MM.1S (cell line): ENCODE data around the gene RREB1.

Source experiments
- DNase-seq: peaks from one replicate; pipeline ENCODE4 v3.0.0-alpha.2; 2015
- H2AFZ ChIP-seq: fragments of 300-600 bp; sonication (generic); 2 replicates; pipeline ENCODE4 v1.6.0; 2016; ENCODE audit warnings: antibody characterized with exemption, low read length
- H3F3A ChIP-seq: fragments of 300-600 bp; sonication (generic); 2 replicates; pipeline ENCODE4 v1.6.1; 2016; ENCODE audit warnings: mild to moderate bottlenecking, antibody characterized with exemption, low read length, moderate library complexity, mixed read lengths; ENCODE audit not compliant: insufficient read depth
- H3K27ac ChIP-seq: fragments of 300-600 bp; sonication (generic); 2 replicates; pipeline ENCODE4 v1.5.1; 2016; ENCODE audit warnings: mild to moderate bottlenecking, low read length
- H3K27me3 ChIP-seq: fragments of 300-600 bp; sonication (generic); replicated peaks from 2 replicates; pipeline ENCODE4 v1.6.0; 2016; ENCODE audit warnings: low read length; ENCODE audit not compliant: insufficient read depth
- H3K36me3 ChIP-seq: fragments of 300-600 bp; sonication (generic); replicated peaks from 2 replicates; pipeline ENCODE4 v1.6.1; 2016; ENCODE audit warnings: mild to moderate bottlenecking, low read length, mixed read lengths; ENCODE audit not compliant: insufficient read depth
- H3K4me1 ChIP-seq: fragments of 300-600 bp; sonication (generic); 2 replicates; pipeline ENCODE4 v1.6.1; 2016; ENCODE audit warnings: low read length, mixed read lengths
- H3K4me2 ChIP-seq: fragments of 300-600 bp; sonication (generic); 2 replicates; pipeline ENCODE4 v1.6.0; 2016; ENCODE audit warnings: low read depth, low read length
- H3K4me3 ChIP-seq: fragments of 300-600 bp; sonication (generic); 2 replicates; pipeline ENCODE4 v1.5.1; 2016; ENCODE audit warnings: low read length, mixed read lengths
- H3K79me2 ChIP-seq: fragments of 300-600 bp; sonication (generic); 2 replicates; pipeline ENCODE4 v1.6.1; 2016; ENCODE audit warnings: mixed run types, low read length, mixed read lengths
- H3K9ac ChIP-seq: fragments of 300-600 bp; sonication (generic); 2 replicates; pipeline ENCODE4 v1.6.1; 2016; ENCODE audit warnings: low read length, mixed read lengths
- H3K9me2 ChIP-seq: fragments of 300-600 bp; sonication (generic); replicated peaks from 2 replicates; pipeline ENCODE4 v1.6.1; 2016; ENCODE audit warnings: mild to moderate bottlenecking, low read length, mixed read lengths; ENCODE audit not compliant: insufficient read depth
- H3K9me3 ChIP-seq: fragments of 300-600 bp; sonication (generic); replicated peaks from 2 replicates; pipeline ENCODE4 v1.6.1; 2016; ENCODE audit warnings: mild to moderate bottlenecking, low read length, mixed read lengths; ENCODE audit not compliant: insufficient read depth
- H4K20me1 ChIP-seq: fragments of 300-600 bp; sonication (generic); 2 replicates; pipeline ENCODE4 v1.6.1; 2016; ENCODE audit warnings: mild to moderate bottlenecking, low read length, moderate library complexity, mixed read lengths; ENCODE audit not compliant: insufficient read depth
- EZH2 ChIP-seq: fragments of 300-600 bp; sonication (generic); optimal IDR thresholded peaks from 2 replicates; pipeline ENCODE3; 2017; ENCODE audit warnings: low read depth, mild to moderate bottlenecking, antibody characterized with exemption, low read length, mixed read lengths
- EZH2phosphoT487 ChIP-seq: fragments of 300-600 bp; sonication (generic); IDR thresholded peaks from 2 replicates; pipeline ENCODE4 v1.6.1; 2018; ENCODE audit warnings: antibody characterized with exemption, low read length
- TF ChIP-seq, protein P1 (sequence below): fragments of 300-600 bp; sonication (generic); IDR thresholded peaks from 2 replicates; pipeline ENCODE4 v1.5.1; 2016; ENCODE audit warnings: antibody characterized with exemption, low read length, mixed read lengths

Gene RREB1

DNA sequence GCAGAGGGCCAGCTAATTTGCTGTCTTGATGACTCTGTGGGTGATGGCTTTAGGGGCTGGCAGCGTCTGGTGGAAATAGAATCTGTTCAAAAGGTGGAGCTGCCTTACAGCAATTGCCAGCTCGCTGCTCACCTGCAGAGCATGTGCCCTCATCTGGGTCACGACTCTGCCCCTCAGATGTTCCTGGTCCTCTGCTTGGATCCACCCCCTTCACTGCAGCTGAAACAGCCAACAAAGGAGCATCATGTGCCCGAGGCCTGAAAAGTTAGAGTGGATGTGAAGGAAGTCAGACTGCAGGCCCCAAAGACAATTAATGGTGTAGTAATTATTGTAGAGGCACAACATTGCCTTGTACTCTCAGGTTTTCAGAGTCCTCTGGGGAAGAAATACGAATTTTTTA is 19.9 kb downstream of the RREB1 start:
- Histone ChIP-seq H3K9ac (no peak overlapping the region), H3K4me3 (no peak overlapping the region), H3F3A (no peaks in the 10 kb centered on the region), H4K20me1 (peaks cover 3% of the 10 kb centered on the region; the same call in 1 of the 2 replicates), H3K4me2 (no peak overlapping the region), H3K36me3 (no peaks in the 10 kb centered on the region), H3K27ac (no peak overlapping the region), H3K4me1 (peaks cover 4% of the 10 kb centered on the region; the same call in 1 of the 2 replicates), H3K9me2 (no peaks in the 10 kb centered on the region), H3K79me2 (peaks cover 90% of the 10 kb centered on the region), H3K27me3 (no peaks in the 10 kb centered on the region), H2AFZ (no peak overlapping the region), H3K9me3 (no peaks in the 10 kb centered on the region)
- TF ChIP-seq EZH2phosphoT487 = no peak
- TF ChIP-seq, protein P1, sequence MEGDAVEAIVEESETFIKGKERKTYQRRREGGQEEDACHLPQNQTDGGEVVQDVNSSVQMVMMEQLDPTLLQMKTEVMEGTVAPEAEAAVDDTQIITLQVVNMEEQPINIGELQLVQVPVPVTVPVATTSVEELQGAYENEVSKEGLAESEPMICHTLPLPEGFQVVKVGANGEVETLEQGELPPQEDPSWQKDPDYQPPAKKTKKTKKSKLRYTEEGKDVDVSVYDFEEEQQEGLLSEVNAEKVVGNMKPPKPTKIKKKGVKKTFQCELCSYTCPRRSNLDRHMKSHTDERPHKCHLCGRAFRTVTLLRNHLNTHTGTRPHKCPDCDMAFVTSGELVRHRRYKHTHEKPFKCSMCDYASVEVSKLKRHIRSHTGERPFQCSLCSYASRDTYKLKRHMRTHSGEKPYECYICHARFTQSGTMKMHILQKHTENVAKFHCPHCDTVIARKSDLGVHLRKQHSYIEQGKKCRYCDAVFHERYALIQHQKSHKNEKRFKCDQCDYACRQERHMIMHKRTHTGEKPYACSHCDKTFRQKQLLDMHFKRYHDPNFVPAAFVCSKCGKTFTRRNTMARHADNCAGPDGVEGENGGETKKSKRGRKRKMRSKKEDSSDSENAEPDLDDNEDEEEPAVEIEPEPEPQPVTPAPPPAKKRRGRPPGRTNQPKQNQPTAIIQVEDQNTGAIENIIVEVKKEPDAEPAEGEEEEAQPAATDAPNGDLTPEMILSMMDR = no peak
- no peak for TF ChIP-seq EZH2
- no peak for DNase-seq

DNA sequence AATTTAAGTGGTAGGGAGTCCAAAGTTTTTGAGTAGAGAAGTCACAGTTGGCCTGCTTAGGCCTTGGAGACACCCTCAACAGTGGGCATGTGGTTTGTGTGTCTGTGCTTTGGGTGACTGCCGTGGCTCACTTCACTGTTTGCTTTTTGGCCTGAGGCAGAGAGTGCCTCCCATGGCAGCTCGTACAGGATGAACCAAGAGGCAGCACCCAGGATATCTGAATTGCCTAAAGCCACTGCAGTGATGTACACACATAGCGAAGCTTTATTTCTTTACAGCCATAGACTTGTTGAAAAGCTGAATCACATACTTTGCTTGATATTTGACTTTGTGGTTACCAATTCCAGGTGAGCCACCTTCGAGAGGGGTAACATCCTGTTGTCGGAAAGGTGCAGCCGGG is 21.6 kb downstream of the RREB1 start:
- peaks cover 11% of the 10 kb centered on the region for H3K4me1 ChIP-seq
- TF ChIP-seq EZH2phosphoT487 (no peak), EZH2 (no peak)
- TF ChIP-seq, protein P1 = no peak
- no peaks in the 10 kb centered on the region for H3K9me3 ChIP-seq
- no peak overlapping the region for H3K9ac ChIP-seq
- H3K4me3 ChIP-seq = no peak overlapping the region
- H4K20me1 ChIP-seq = no peaks in the 10 kb centered on the region; the same call in 1 of the 2 replicates
- no peak overlapping the region for H2AFZ ChIP-seq
- H3K36me3 ChIP-seq = no peaks in the 10 kb centered on the region
- no peak for DNase-seq
- H3K9me2 ChIP-seq = no peaks in the 10 kb centered on the region
- H3K4me2 ChIP-seq = no peak overlapping the region
- H3K79me2 ChIP-seq = peaks cover 91% of the 10 kb centered on the region
- no peaks in the 10 kb centered on the region for H3K27me3 ChIP-seq
- H3K27ac ChIP-seq = no peak overlapping the region
- H3F3A ChIP-seq = peaks cover 1% of the 10 kb centered on the region; the same call in 1 of the 2 replicates

DNA sequence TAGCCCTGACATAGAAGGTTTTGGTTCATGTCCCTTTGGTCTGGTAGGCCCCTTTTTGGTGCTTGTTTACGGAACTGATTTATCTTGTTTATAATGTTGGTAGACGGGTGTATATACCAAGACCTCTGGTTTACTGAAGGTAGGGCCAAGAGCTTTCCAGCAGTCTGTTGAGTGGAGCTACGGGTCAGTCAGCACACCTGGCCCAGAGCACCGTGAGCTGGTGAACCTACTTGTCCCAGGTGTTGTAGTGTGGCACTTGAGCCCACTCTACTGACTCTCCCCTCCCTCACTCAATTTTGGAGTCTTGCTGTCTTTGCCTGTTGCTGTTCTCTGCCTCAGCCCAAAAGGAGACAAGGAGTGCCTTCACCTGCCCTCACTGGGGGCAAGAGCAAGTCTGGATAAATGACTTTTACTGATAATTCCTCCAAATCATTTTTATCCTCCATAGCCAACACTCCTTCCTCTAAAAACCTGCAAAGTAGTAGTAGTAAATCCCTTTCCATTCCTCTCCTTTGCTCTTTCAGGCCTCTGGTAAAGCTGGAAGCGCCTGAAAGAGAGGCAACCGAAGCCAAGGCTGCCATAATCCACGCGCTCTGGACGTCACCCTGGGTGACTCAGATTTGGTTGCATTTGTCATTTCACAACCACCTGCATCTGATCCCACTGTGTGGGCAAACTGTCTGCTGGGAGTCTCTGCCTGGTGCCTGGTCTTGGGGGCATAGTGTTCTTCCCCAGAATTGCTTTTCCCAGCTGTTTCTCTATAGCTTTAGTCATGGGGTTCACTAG is 22.2 kb downstream of the RREB1 start:
- Histone ChIP-seq H3K4me1 (peaks cover 15% of the 10 kb centered on the region), H3F3A (peaks cover 7% of the 10 kb centered on the region; the same call in 1 of the 2 replicates), H3K27me3 (no peaks in the 10 kb centered on the region), H3K4me3 (no peak overlapping the region), H3K27ac (no peak overlapping the region), H3K9me3 (no peaks in the 10 kb centered on the region), H4K20me1 (no peaks in the 10 kb centered on the region; the same call in 1 of the 2 replicates), H3K36me3 (no peaks in the 10 kb centered on the region), H3K4me2 (no peak overlapping the region), H3K79me2 (peaks cover 91% of the 10 kb centered on the region), H2AFZ (no peak overlapping the region), H3K9me2 (no peaks in the 10 kb centered on the region), H3K9ac (no peak overlapping the region)
- TF ChIP-seq EZH2 (no peak), EZH2phosphoT487 (no peak)
- TF ChIP-seq, protein P1 = no peak
- no peak for DNase-seq
